Left ventricle myocardium inferior (tissue), 1 donor: Measurements from ENCODE around the gene SEM1. TPM values are rescaled to one million over a fixed set of nuclear protein-coding genes. Genes with fewer than 3 reads are reported as not detected.
"Not testable (repeated sequence)": the region's sequence is repeated elsewhere in the genome, so short reads cannot be mapped to it uniquely, and the experiment has no call there.

Experiments used
- DNase-seq: peaks from one replicate; pipeline ENCODE4 v3.0.0-alpha.2; 2020
- H3K27ac ChIP-seq: fragments of 200-600 bp; replicated peaks from 2 replicates; pipeline ENCODE4 v1.8.0; 2021
- H3K27me3 ChIP-seq: fragments of 200-600 bp; 2 replicates; pipeline ENCODE4 v1.8.0; 2021; ENCODE audit warnings: low read depth
- H3K36me3 ChIP-seq: fragments of 200-600 bp; 2 replicates; pipeline ENCODE4 v1.8.0; 2021
- H3K4me1 ChIP-seq: fragments of 200-600 bp; 2 replicates; pipeline ENCODE4 v1.8.0; 2021
- H3K4me3 ChIP-seq: fragments of 200-600 bp; 2 replicates; pipeline ENCODE4 v1.8.0; 2021; ENCODE audit warnings: mild to moderate bottlenecking, moderate library complexity
- H3K9me3 ChIP-seq: fragments of 200-600 bp; replicated peaks from 2 replicates; pipeline ENCODE4 v1.8.0; 2021
- intact Hi-C: fragments of 100-400 bp; cut with micrococcal nuclease; formaldehyde crosslinking; loops from one replicate; pipeline ENCODE4 v1.11.0; 2022
- total RNA-seq: library from RNA; stranded (reverse); fragmentation: NEBNext Ultra II Directional; extraction: Animal tissue kit (Norgen Biotek cat#: 25700); gene quantifications from one replicate; pipeline ENCODE4 v1.2.1, GENCODE V29; 2021
- TF ChIP-seq, protein P1 (sequence below): fragments of 200-600 bp; IDR thresholded peaks from 2 replicates; pipeline ENCODE4 v1.8.0; 2021; ENCODE audit warnings: antibody characterized with exemption, mild to moderate bottlenecking, borderline replicate concordance
- donor health status: DM: no; HTN: yes; CAD: no; lungs with severe emphysema.

The SEM1 gene
- total RNA-seq, 1 donor from 2014 or later = 51.0 TPM

DNA sequence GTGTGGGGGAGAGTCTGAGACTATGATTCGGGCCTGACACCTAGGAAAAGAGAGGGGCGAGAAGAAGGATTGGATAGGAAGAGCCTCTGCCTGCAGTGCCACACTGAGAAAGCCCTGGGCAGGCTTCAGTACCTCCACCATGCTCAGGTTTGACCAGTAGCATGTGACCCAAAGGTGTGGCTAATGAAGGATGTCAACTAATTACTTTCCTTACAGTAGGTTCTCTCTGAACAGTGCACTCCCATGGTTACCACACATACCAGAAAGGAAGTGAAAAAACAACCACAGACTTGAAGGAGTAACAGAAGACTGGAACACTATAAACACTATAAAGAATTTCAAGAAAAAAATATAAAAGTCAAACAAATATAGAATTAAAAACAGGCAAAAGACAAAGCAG, 46.2 kb downstream of the SEM1 start:
- no peak overlapping the region for H3K4me3 ChIP-seq
- intact Hi-C loops = no loop called here
- DNase-seq = no peak
- no peaks in the 10 kb centered on the region for H3K4me1 ChIP-seq
- peaks cover 7% of the 10 kb centered on the region for H3K9me3 ChIP-seq
- no peaks in the 10 kb centered on the region for H3K27me3 ChIP-seq
- H3K36me3 ChIP-seq = peaks cover 29% of the 10 kb centered on the region
- no peak overlapping the region for H3K27ac ChIP-seq
- TF ChIP-seq, protein P1, sequence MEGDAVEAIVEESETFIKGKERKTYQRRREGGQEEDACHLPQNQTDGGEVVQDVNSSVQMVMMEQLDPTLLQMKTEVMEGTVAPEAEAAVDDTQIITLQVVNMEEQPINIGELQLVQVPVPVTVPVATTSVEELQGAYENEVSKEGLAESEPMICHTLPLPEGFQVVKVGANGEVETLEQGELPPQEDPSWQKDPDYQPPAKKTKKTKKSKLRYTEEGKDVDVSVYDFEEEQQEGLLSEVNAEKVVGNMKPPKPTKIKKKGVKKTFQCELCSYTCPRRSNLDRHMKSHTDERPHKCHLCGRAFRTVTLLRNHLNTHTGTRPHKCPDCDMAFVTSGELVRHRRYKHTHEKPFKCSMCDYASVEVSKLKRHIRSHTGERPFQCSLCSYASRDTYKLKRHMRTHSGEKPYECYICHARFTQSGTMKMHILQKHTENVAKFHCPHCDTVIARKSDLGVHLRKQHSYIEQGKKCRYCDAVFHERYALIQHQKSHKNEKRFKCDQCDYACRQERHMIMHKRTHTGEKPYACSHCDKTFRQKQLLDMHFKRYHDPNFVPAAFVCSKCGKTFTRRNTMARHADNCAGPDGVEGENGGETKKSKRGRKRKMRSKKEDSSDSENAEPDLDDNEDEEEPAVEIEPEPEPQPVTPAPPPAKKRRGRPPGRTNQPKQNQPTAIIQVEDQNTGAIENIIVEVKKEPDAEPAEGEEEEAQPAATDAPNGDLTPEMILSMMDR = no peak

DNA sequence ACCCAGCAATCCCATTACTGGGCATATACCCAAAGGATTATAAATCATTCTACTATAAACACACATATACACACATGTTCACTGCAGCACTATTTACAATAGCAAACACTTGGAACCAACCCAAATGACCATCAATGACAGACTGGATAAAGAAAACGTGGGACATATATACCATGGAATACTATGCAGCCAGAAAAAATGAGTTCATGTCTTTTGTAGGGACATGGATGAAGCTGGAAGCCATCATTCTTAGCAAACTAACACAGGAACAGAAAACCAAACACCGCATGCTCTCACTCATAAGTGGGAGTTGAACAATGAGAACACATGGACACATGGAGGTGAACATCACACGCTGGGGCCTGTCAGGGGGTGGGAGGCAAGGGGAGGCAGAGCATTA, 47.5 kb downstream of the SEM1 start:
- peaks cover 19% of the 10 kb centered on the region for H3K36me3 ChIP-seq
- intact Hi-C loops, H3K4me1 ChIP-seq, H3K4me3 ChIP-seq, DNase-seq, H3K9me3 ChIP-seq, H3K27me3 ChIP-seq, H3K27ac ChIP-seq: not testable (repeated sequence)

DNA sequence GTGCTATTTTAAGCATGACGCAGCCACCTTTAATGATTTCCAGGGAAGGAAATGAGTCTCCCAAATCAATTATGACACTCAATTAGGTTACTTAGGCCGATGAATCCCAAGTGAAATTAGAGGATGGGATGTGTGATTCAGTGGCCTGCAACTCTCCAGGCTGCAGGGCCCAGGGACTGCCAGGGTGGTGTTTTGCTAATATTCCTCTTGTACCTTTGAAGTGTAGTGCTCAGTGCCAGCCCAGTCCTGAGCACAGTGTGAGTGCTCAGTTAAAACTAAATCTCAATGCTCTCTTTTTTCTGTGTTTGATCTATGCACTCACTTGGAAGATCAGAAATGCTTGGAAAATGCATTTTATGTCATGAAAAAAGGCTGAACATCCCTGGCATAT, 51.6 kb downstream of the SEM1 start:
- no peaks in the 10 kb centered on the region for H3K27me3 ChIP-seq
- peaks cover 7% of the 10 kb centered on the region for H3K9me3 ChIP-seq
- no peak for DNase-seq
- TF ChIP-seq, protein P1 = no peak
- intact Hi-C loops = no loop called here
- no peaks in the 10 kb centered on the region for H3K4me1 ChIP-seq
- H3K27ac ChIP-seq = no peak overlapping the region
- no peak overlapping the region for H3K4me3 ChIP-seq
- H3K36me3 ChIP-seq = peaks cover 4% of the 10 kb centered on the region

DNA sequence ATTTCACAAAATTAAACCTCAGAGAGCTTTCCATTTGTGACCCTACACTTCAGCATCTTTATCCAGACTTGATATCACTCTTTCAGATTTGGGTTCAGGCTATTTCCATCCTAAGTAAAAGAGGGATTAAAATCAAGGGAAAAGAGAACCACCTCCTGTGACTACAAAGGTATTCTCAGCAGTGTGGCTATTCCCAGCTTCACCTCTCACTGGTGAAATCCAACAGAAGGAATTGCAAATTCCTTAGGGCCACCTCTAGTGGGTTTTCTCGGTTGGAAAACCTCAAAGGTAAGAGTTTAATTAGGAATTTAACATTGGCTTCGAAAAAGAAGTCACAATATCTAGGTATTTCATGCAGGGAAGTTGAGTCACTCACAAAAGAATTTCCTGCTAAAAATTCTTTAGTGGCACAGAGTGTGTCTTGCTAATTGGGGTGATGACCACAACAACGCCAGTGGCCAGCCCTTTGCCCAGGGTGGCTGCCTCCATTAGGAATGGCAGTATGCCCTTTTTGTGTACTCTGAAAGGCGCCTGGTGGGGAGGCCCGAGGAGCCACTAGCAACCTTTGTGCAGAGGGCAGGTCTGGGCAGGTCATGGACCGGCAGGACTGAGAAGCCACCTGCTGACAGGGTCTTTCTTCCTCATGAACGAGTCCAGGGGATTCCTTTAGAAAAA, 52.2 kb downstream of the SEM1 start:
- TF ChIP-seq, protein P1 = no peak
- peaks cover 4% of the 10 kb centered on the region for H3K36me3 ChIP-seq
- H3K9me3 ChIP-seq = peaks cover 6% of the 10 kb centered on the region
- no peaks in the 10 kb centered on the region for H3K4me1 ChIP-seq
- H3K27ac ChIP-seq = no peak overlapping the region
- no peak for DNase-seq
- intact Hi-C loops = no loop called here
- no peak overlapping the region for H3K4me3 ChIP-seq
- H3K27me3 ChIP-seq = no peaks in the 10 kb centered on the region

DNA sequence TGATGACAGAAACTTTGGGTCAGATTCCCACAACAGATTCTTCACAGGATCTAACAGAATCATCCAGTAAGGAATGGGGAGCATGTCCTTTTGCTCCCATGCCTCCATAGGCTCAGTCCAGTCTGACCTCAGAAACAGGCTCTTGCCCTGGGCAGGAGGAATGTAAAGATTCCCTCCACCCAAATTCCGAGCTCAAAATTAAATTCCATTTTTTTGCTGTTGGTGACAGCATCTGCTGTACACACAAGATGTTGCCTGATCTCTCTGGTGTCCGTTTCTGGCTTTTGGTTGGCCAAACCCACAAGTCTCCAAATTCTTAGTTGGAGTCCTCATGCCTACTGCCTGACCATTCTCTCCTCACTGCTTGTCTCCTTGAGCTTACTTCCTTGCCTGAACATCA, 53.7 kb downstream of the SEM1 start:
- Histone ChIP-seq H3K27me3 (no peaks in the 10 kb centered on the region), H3K4me1 (no peaks in the 10 kb centered on the region), H3K4me3 (no peak overlapping the region), H3K27ac (no peak overlapping the region), H3K36me3 (no peaks in the 10 kb centered on the region), H3K9me3 (peaks cover 10% of the 10 kb centered on the region)
- intact Hi-C loops = no loop called here
- DNase-seq = no peak
- TF ChIP-seq, protein P1 = no peak

DNA sequence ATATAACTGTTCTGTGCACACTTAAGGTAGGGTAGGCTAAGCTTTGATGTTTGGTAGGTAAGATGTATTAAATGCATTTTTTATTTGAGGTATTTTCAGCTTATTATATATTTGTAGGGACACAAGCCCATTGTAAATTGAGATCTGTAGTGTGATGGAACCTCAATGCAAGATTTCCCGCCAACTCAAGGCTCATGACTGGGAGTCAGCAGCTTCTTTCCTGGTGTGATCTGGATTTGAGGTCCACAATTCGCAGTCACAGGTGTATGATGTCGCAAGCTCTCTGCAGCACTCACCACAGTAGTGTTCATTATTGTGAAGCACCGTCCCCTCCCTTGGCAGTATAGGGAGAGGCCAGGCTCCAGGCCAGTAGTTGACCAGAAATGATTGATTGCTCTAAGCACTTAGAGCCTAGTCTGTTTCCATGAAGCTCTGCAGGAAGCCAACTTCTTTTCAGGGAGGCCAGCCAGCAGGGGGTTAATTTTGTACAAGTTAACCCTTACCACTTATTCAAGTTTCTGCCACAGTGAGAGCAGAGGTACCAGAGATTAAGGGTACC, 54.9 kb downstream of the SEM1 start:
- DNase-seq = no peak
- H3K36me3 ChIP-seq = no peaks in the 10 kb centered on the region
- H3K27me3 ChIP-seq = no peaks in the 10 kb centered on the region
- H3K27ac ChIP-seq = no peak overlapping the region
- intact Hi-C loops = no loop called here
- TF ChIP-seq, protein P1 = no peak
- no peaks in the 10 kb centered on the region for H3K4me1 ChIP-seq
- no peak overlapping the region for H3K4me3 ChIP-seq
- H3K9me3 ChIP-seq = peaks cover 10% of the 10 kb centered on the region
